SIG-M5 (cell line): ENCODE data around the gene CENPP.

Source experiments
- DNase-seq: peaks from one replicate; lab custom pipeline; 2025; lab: John Stamatoyannopoulos, UW

Gene CENPP

GRCh38 chr9:92313624-92314012 is 12.1 kb upstream of the CENPP start:
- DNase-seq, result no peak

GRCh38 chr9:92315456-92315855 is 10.3 kb upstream of the CENPP start:
- DNase-seq, result no peak

DNA sequence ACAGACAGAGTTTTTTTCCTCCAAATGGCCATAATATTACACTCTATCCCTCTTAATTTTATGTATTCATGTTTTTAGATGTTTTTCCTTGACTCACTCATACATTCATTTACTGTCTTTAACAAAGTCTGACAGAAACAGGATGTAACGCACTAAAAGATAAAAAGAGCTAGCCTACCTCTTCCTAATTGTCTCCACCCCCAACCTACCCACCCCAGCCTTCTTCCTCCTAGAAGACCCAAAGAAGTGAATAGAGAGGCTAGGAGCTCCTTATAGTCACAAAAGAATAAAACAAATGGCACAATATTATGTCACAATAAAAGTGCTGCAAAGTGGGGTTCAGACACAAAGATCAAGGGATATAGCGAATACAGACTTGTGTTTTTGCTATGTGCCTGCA is 1.3 kb upstream of the CENPP start:
- no peak for DNase-seq

DNA sequence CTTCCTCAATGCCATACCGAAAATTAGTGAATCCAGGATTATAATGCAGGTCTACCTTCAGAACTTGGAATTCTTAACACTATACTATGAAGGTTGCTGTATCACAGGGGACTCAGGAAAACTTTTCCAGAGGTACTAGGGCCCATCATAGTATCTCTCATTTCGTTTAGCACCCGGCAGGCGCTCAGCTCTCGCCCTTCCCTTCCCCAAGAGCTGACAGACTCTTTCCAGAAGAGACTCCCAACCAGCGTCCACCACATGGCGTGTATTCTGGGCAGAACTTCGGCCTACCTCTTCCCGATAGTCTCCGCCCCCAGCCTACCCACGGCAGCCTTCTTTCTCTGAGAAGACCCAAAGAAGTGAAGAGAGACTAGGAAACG is 874 bp upstream of the CENPP start:
- no peak for DNase-seq

DNA sequence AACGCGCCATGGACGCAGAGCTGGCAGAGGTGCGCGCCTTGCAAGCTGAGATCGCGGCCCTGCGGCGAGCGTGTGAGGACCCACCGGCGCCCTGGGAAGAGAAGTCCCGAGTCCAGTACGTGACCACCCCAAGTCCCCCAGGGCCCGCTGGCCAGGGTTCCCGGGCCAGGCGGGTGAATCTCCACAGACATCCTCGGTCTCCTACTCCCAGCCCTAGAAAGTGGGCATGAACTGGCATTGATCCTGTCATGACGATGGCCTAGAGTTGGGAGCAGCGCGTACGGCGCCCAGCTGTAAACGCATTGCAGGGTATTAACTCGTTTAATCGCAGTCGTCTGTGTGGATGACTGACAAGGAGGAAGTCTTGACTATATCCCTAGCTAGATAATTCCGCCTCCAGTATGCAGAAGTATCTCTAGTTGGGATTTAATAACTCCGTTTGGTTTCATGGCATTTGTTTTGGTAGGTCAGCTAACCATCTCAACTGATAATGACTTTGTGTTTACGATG is 293 bp downstream of the CENPP start:
- DNase-seq, result no peak

GRCh38 chr9:92327283-92327850 is 1.6 kb downstream of the CENPP start:
- no peak for DNase-seq

GRCh38 chr9:92328225-92328624 is 2.5 kb downstream of the CENPP start:
- DNase-seq, result no peak

GRCh38 chr9:92332577-92333281 is 7.0 kb downstream of the CENPP start:
- DNase-seq, result no peak

DNA sequence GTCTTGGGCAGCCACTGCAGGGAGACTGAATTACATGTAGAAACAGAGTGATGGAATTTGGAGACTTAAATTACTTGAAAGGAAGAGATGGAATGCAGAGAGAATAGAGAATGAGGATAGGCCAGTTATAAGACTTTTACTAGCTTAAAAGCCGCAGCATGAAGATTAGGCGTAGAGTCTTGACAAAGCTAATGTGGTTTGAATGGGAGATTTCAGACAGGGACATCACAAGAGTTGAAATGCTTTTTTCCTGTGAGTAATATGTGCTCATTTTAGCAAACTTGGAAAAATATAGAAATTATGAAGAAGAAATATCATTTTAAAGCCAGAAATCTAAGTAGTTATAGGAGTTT is 7.5 kb downstream of the CENPP start:
- no peak for DNase-seq

GRCh38 chr9:92341578-92341977 is 15.8 kb downstream of the CENPP start:
- DNase-seq, result no peak

DNA sequence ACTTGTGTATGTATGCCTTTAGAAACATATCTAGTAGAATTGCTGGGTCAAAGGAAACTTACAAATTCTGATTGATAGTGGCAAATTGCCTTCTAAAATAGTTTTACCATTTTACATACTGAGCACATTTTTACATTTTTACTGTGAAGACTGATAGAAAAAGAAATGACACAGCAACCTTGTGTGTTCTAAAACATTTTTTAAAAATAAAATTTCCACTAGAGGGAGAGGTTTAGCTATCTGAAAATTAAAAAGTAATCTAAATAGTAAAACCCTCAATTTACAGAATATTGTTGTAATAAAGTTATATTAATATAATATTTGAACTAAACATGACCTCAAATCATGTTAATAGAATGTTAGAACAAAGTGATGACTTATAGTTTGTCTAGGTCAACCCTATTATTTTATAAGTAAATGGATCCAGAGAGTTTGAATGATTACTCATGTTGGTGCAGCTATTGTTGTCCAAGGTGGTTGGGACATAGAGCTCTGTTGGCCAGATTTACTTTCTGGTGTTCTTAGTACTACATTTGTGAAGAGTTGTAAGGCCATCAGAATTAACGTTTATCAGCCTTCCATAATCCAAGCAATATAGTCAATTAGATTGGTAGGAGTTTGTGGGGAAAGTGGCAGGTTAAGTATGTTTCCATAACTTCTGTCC is 17.2 kb downstream of the CENPP start:
- DNase-seq, result no peak

DNA sequence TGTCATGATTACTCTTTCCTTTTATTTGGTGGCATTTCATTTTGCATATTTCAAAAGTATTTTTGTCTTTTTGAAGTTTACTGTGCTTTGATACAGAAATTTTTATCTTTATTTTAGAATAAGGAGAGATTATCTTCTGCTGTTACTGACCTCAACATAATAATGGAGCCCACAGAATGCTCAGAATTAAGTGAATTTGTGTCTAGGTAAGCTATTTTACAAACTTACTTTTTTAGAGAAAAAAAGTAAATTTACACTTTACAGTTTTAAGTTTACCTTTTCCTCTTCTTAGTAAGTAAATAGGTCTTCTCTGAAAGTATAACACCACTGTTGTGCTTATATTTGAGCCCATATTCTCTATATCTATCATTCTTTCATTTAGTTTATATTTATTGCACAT is 19.8 kb downstream of the CENPP start:
- DNase-seq, result no peak

- DNase-seq, result no peak
Measured at GRCh38 chr9:92349771-92350739, 24.3 kb downstream of the CENPP start.

DNA sequence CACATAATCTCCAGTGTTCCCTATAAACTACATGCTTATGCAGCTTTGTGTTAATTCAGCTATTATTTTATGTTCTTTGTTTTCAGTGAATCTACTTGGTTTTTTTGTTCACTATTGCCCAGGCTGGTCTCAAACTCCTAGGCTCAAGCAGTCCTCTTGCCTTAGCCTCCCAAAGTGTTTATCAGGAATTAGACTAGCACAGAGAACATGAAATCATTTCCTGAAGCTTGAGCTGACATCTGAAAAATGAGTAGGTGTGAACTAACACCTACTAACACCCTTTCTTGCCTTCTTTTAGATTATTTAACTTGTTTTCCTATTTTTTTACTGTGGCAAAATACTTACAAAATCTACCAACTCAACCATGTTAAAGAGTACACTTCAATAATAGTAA is 25.0 kb downstream of the CENPP start:
- no peak for DNase-seq

DNA sequence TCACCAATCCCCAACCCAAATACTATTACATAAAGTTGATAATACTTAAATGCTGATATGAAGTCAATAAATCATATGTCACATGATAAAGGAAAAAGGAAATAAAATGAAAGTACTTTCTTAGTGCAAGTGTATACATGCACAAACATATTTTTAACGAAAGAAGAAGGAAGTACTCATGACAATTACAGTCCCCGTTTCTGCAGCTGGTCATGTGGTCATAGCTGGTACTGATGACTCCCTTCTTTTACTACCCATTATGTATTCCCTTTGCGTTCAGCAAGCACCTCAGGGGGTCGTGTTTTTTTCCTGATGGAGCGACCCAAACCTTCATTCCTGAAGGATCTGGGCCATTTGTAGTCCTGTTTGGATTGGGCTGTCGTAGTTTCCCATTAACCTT is 27.3 kb downstream of the CENPP start:
- DNase-seq, result no peak

GRCh38 chr9:92359394-92359995 is 33.7 kb downstream of the CENPP start:
- DNase-seq, result peak; percentile 2

- no peak for DNase-seq
Measured at GRCh38 chr9:92360083-92360482, 34.3 kb downstream of the CENPP start.

DNA sequence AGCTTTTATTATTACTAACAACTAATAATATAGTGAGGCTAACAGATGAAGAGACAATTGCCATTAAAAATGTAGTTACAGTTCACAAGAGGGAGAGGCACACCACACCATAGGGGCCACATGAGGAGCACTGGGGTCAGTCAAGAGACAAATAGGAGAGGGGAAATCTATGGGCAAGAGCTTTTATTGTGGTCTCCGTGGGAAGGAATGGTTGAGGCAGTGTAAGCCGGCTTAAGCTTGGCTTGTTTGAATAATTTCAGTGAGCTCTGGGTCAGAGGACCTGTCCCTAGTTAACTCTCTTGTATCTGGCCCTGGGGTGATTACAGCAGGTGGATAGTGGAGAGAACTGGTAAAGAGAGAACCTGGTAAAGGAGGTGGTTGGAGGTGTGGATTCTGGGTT is 43.3 kb downstream of the CENPP start:
- DNase-seq, result no peak

DNA sequence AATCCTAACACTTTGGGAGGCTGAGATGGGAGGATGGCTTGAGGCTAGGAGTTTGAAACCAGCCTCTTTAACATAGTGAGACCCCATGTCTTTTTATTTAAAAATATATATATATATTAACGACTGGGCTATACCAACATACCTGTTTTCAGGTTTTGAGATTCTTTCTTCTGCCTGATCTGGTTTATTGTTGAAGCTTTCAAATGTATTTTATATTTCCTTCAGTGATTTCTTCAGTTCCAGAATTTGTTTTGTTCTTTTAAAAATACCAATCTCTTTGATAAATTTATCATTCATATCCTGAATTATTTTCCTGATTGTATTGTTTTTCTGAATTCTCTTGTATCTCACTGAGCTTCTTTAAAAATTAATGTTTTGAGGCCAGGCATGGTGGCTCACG is 47.4 kb downstream of the CENPP start:
- no peak for DNase-seq

DNA sequence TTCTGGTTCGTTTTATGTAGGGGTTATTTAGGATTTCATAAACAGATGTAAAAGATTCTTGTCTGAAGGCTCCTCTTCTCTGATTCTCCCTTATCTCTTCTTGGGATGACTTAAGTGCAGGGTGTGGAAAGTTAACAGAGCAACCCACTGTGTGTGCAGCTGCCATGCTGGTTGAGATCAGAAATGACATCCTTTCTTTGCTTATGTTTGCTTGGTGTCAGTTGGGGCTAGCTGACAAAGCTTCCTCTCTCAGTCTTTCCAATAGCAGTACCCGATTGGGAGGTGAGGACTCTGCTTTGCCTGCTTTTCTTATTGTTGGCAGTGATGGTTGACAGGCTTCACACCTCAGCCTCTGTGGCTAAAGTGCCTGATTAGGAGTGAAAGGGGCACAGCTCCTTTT is 52.1 kb downstream of the CENPP start:
- no peak for DNase-seq

GRCh38 chr9:92378865-92379560 is 53.3 kb downstream of the CENPP start:
- DNase-seq, result no peak
